PC-3 (cell line): ENCODE measurements around the gene CDHR1. TPM values are rescaled to one million over a fixed set of nuclear protein-coding genes. Genes with fewer than 3 reads are reported as not detected.

Experiments
- ATAC-seq: fragments of 200-7000 bp; cut with Tn5 transposase; 2 replicates; pipeline ENCODE4 v1.9.1; 2020; ENCODE audit warnings: mild to moderate bottlenecking, moderate library complexity
- BruUV-seq: library from RNA; stranded (reverse); fragments of 400-500 nt; replicated peaks from 2 replicates; lab custom pipeline; 2021; lab: Mats Ljungman, UMichigan
- CTCF ChIA-PET: fragments of 300-600 bp; sonication (Branson Sonifier 250); formaldehyde crosslinking; loops from one replicate; lab custom pipeline; 2022; ENCODE audit warnings: antibody characterized with exemption; lab: Charles Lee
- POLR2A ChIA-PET: fragments of 300-600 bp; sonication (Branson Sonifier 250); formaldehyde crosslinking; loops from one replicate; lab custom pipeline; 2022; ENCODE audit warnings: antibody characterized with exemption; ENCODE audit not compliant: unreplicated experiment; lab: Charles Lee
- DNase-seq: peaks from one replicate; pipeline ENCODE4 v3.0.0-alpha.2; 2015
- H2AFZ ChIP-seq: fragments of 300-600 bp; sonication (generic); 2 replicates; pipeline ENCODE4 v1.6.0; 2016; ENCODE audit warnings: antibody characterized with exemption, low read length
- H3F3A ChIP-seq: fragments of 300-600 bp; sonication (generic); one replicate; pipeline ENCODE4 v1.6.0; 2017; ENCODE audit warnings: antibody characterized with exemption, low read length, control low read depth, mild to moderate bottlenecking; ENCODE audit not compliant: unreplicated experiment
- H3K27ac ChIP-seq: fragments of 300-600 bp; sonication (generic); 2 replicates; pipeline ENCODE4 v1.5.1; 2016; ENCODE audit warnings: mild to moderate bottlenecking, low read length
- H3K27me3 ChIP-seq: fragments of 300-600 bp; sonication (generic); 2 replicates; pipeline ENCODE4 v1.6.1; 2016; ENCODE audit warnings: low read length, mixed read lengths
- H3K36me3 ChIP-seq: fragments of 300-600 bp; sonication (generic); 2 replicates; pipeline ENCODE4 v1.6.1; 2016; ENCODE audit warnings: low read depth, mixed run types, low read length, mixed read lengths
- H3K4me1 ChIP-seq: fragments of 300-600 bp; sonication (generic); 2 replicates; pipeline ENCODE4 v1.5.1; 2016; ENCODE audit warnings: low read length; ENCODE audit not compliant: insufficient read depth
- H3K4me2 ChIP-seq: fragments of 300-600 bp; sonication (generic); 2 replicates; pipeline ENCODE4 v1.6.0; 2016; ENCODE audit warnings: low read length
- H3K4me3 ChIP-seq: fragments of 300-600 bp; sonication (generic); 2 replicates; pipeline ENCODE4 v1.5.1; 2016; ENCODE audit warnings: mild to moderate bottlenecking, low read length, mixed read lengths
- H3K79me2 ChIP-seq: fragments of 300-600 bp; sonication (generic); 2 replicates; pipeline ENCODE4 v1.6.1; 2017; ENCODE audit warnings: low read length, mixed read lengths
- H3K9ac ChIP-seq: fragments of 300-600 bp; sonication (generic); 2 replicates; pipeline ENCODE4 v1.6.0; 2016; ENCODE audit warnings: mild to moderate bottlenecking, low read length
- H3K9me2 ChIP-seq: fragments of 300-600 bp; sonication (generic); replicated peaks from 2 replicates; pipeline ENCODE4 v1.6.1; 2016; ENCODE audit warnings: mixed run types, low read length, mixed read lengths
- H3K9me3 ChIP-seq: fragments of 300-600 bp; sonication (generic); 2 replicates; pipeline ENCODE4 v1.6.1; 2016; ENCODE audit warnings: low read length, mixed read lengths
- H4K20me1 ChIP-seq: fragments of 300-600 bp; sonication (generic); 2 replicates; pipeline ENCODE4 v1.6.1; 2016; ENCODE audit warnings: low read length, mixed read lengths
- EZH2 ChIP-seq: fragments of 300-600 bp; sonication (generic); IDR thresholded peaks from one replicate; pipeline ENCODE4 v1.6.1; 2017; ENCODE audit warnings: antibody characterized with exemption, mild to moderate bottlenecking, low read length; ENCODE audit not compliant: unreplicated experiment
- EZH2phosphoT487 ChIP-seq: fragments of 300-600 bp; sonication (generic); IDR thresholded peaks from 2 replicates; pipeline ENCODE4 v1.6.1; 2018; ENCODE audit warnings: mild to moderate bottlenecking, antibody characterized with exemption, low read length, borderline replicate concordance
- intact Hi-C: fragments of 100-400 bp; cut with micrococcal nuclease; formaldehyde crosslinking; loops from 2 replicates; pipeline ENCODE4 v1.9.0; 2023
- total RNA-seq: library from RNA; depleted of rRNA; stranded (reverse); fragments of >200 nt; gene quantifications from 2 replicates; pipeline ENCODE4 v1.2.3, GENCODE V29; 2014
- TF ChIP-seq, protein P1 (sequence below): fragments of 300-600 bp; sonication (generic); conservative IDR thresholded peaks from 2 replicates; pipeline ENCODE4 v1.5.1; 2017; ENCODE audit warnings: antibody characterized with exemption, low read depth, mild to moderate bottlenecking, low read length

The CDHR1 gene
- total RNA-seq, 1 experiment from 2014 or later = not detected

DNA sequence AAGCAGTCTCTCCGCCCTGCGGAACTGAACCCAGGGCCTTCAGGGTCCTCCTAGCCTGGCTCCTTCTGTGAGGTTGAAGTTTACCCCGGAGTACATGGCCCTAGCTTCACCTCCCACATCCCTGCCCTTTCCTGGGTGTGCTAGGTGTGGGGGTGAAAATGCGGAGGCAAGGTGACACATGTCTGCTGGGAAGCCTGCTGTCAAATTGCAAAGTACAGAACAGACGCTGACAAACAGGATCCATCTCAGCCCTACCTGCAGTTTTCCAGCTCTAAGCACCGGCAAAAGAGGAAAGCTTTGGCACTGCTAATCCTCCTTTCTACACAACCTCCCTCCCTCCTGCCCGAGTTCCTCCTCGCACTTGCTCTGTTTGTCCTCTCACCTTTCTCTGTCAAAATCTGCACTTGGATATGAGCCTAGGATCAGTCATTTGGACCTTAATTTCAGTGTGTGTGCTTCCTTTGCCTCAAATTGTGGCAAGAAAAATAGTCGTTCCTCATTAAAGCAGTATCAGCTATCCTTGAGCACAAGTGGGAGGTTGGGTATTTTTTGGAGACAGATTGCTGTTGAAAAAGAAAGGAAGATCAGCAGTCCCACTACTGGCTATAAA lies 35.2 kb upstream of the CDHR1 start:
- DNase-seq (no peak), ATAC-seq (no peak)
- Histone ChIP-seq H3K27me3 (no peaks in the 10 kb centered on the region), H3K4me3 (no peak overlapping the region), H3K36me3 (peaks cover 5% of the 10 kb centered on the region; the same call in 1 of the 2 replicates), H3F3A (no peaks in the 10 kb centered on the region), H2AFZ (no peak overlapping the region), H3K4me2 (no peak overlapping the region), H3K9ac (no peak overlapping the region), H3K9me3 (no peaks in the 10 kb centered on the region), H3K27ac (no peak overlapping the region), H3K79me2 (no peaks in the 10 kb centered on the region), H3K4me1 (no peaks in the 10 kb centered on the region), H4K20me1 (no peaks in the 10 kb centered on the region), H3K9me2 (no peaks in the 10 kb centered on the region)
- no TSS peak for BruUV-seq
- intact Hi-C loops = no loop called here
- CTCF ChIA-PET = no interaction called here
- TF ChIP-seq EZH2 (no peak), EZH2phosphoT487 (no peak)
- TF ChIP-seq, protein P1, sequence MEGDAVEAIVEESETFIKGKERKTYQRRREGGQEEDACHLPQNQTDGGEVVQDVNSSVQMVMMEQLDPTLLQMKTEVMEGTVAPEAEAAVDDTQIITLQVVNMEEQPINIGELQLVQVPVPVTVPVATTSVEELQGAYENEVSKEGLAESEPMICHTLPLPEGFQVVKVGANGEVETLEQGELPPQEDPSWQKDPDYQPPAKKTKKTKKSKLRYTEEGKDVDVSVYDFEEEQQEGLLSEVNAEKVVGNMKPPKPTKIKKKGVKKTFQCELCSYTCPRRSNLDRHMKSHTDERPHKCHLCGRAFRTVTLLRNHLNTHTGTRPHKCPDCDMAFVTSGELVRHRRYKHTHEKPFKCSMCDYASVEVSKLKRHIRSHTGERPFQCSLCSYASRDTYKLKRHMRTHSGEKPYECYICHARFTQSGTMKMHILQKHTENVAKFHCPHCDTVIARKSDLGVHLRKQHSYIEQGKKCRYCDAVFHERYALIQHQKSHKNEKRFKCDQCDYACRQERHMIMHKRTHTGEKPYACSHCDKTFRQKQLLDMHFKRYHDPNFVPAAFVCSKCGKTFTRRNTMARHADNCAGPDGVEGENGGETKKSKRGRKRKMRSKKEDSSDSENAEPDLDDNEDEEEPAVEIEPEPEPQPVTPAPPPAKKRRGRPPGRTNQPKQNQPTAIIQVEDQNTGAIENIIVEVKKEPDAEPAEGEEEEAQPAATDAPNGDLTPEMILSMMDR = no peak
- POLR2A ChIA-PET = no interaction called here

DNA sequence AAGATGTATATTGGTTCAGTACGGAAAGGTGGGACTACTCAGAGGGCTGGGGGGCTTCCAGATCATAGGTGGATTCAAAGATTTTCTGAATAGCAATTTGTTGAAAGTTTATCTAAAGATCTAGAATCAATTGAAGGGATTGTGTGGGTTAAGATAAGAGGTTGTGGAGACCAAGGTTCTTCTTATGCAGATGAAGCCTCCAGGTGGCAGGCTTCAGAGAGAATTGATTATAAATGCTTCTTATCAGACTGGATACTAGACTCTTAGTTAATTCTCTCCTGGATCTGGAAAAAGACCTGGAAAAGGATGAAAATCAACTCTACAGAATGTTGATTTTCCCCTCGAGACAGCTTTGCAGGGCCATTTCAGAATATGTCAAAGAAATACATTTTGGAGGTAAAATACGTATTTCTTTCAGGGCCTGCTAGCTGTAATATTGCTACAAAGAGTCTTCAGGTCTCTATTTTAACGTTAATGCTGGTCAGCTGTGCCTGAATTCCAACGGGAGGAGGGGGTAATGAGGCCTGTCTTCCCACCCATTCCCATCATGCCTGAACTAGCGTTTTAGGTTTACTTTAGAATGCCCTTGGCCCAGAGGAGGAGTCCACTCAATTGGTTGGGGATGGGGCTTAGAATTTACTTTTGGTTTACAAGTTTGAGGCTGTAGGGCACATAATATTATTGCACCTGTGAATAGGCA lies 33.5 kb upstream of the CDHR1 start:
- H3K4me2 ChIP-seq = no peak overlapping the region
- no peak for TF ChIP-seq EZH2phosphoT487
- TF ChIP-seq, protein P1 = no peak; the same call in 1 of the 2 replicates
- TF ChIP-seq EZH2 = no peak
- DNase-seq (no peak), ATAC-seq (no peak)
- no peaks in the 10 kb centered on the region for H3K9me3 ChIP-seq
- no peaks in the 10 kb centered on the region for H3K4me1 ChIP-seq
- no peaks in the 10 kb centered on the region for H4K20me1 ChIP-seq
- POLR2A ChIA-PET = no interaction called here
- no peaks in the 10 kb centered on the region for H3K36me3 ChIP-seq
- intact Hi-C loops = no loop called here
- no peaks in the 10 kb centered on the region for H3K9me2 ChIP-seq
- no TSS peak for BruUV-seq
- no peaks in the 10 kb centered on the region for H3F3A ChIP-seq
- H3K27ac ChIP-seq = no peak overlapping the region
- CTCF ChIA-PET = interaction anchor here (0.7 kb wide), 1 partner anchor 263 kb away, joined by 4 read pairs; no protein-coding TSS in a partner anchor
- H3K27me3 ChIP-seq = no peaks in the 10 kb centered on the region
- no peak overlapping the region for H3K4me3 ChIP-seq
- H3K9ac ChIP-seq = no peak overlapping the region
- H3K79me2 ChIP-seq = no peaks in the 10 kb centered on the region
- no peak overlapping the region for H2AFZ ChIP-seq

DNA sequence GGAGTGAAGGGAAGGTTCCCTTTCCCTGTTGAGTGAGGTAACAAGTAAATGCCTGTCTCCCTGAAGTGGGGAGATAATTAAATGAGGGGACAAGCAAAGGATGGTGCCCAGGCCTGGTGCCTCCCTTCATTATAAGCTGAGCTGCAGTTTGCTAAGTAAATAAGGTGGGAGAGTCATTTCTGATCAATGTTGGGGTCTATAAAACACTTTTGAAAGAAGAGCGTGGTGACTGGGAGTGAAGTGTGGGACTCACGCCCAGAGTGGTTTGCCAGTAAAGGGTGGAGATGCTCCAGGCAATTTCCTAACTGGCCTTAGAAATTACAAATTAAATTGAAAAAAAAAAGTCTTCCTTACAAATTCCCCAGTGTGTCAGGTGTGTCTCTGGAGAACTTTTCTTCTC lies 30.3 kb upstream of the CDHR1 start:
- Histone ChIP-seq H3K4me2 (no peak overlapping the region), H3F3A (no peaks in the 10 kb centered on the region), H3K9me3 (no peaks in the 10 kb centered on the region), H3K79me2 (no peaks in the 10 kb centered on the region), H3K4me1 (no peaks in the 10 kb centered on the region), H3K36me3 (no peaks in the 10 kb centered on the region), H3K4me3 (no peak overlapping the region), H3K27ac (no peak overlapping the region), H3K9me2 (no peaks in the 10 kb centered on the region), H3K9ac (no peak overlapping the region), H2AFZ (no peak overlapping the region), H4K20me1 (no peaks in the 10 kb centered on the region), H3K27me3 (no peaks in the 10 kb centered on the region)
- CTCF ChIA-PET = interaction anchor here (0.6 kb wide), 1 partner anchor 41 kb away, joined by 4 read pairs; no protein-coding TSS in a partner anchor
- TF ChIP-seq, protein P1 = no peak
- no peak for TF ChIP-seq EZH2phosphoT487
- TF ChIP-seq EZH2 = no peak
- no TSS peak for BruUV-seq
- no peak for ATAC-seq
- DNase-seq = no peak
- POLR2A ChIA-PET = no interaction called here
- intact Hi-C loops = no loop called here
